ENCODE results near the gene ACACB. TPM values are rescaled to one million over a fixed set of nuclear protein-coding genes. Genes with fewer than 3 reads are reported as not detected.

ACACB gene
- total and polyA plus RNA-seq, 7 experiments from 2014 or later: 3.8 to 58.3 (median 30.9) TPM

DNA sequence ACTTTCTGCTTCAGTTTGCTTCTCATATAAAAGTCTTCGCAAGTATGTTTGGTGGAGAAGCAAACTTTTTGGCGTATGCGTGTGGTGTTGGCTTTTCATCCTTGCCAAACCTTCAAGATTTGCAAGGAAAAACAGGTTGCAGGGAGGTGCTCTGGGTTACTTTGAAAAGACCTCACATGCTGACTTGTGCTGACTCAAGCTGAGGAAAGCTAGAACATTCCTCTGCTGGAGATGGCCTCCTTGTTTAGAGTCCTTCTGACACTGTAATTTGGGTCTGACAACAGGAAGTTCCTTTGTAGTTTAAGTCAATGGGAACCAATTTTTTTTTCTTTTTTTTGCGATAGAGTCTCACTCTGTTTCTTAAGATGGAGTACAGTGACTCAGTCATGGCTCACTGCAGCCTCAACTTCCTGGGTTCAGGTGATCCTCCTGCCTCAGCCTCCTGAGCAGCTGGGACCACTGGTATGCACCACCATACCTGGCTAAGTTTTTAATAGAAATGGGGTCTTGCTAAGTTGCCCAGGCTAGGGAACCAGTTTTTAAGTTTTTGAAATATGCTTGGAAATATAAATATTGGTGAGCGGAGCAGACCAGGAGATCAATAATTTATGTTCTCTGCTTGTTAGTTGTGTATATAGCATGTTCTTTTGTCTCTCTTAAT lies 2.6 kb upstream of the ACACB start:
- Histone ChIP-seq H3K36me3 (ENCODE audit: control insufficient read depth in 2 of 3, insufficient read depth in 3 of 3, low read length in 3 of 3) (peaks cover 0 to 4% (median 0%) of the 10 kb centered on the region in 3 experiments), H3K4me1 (ENCODE audit: control insufficient read depth in 2 of 2, insufficient read depth in 2 of 2, low read length in 2 of 2) (peaks cover 0 to 7% of the 10 kb centered on the region in 2 donors), H3K4me3 (ENCODE audit: low read length) (no peak overlapping the region), H3K9me3 (ENCODE audit: control insufficient read depth in 2 of 3, low read length in 3 of 3) (no peaks in the 10 kb centered on the region), H3K27me3 (ENCODE audit: control insufficient read depth in 2 of 2, insufficient read depth in 2 of 2, low read length in 2 of 2) (no peaks in the 10 kb centered on the region), H3K27ac (ENCODE audit: low read depth, low read length) (no peak overlapping the region)
- no peaks in the 10 kb centered on the region for H3K9me3 Mint-ChIP-seq
- H3K36me3 Mint-ChIP-seq: peaks cover 0 to 15% (median 2%) of the 10 kb centered on the region in 5 donors
- ATAC-seq (no peak), DNase-seq (no peak)
- H3K4me1 Mint-ChIP-seq: peaks cover 5 to 51% (median 40%) of the 10 kb centered on the region in 7 donors
- peak overlapping the region in 8 of 10 donors; percentile 1 to 56 (median 33) for H3K4me3 Mint-ChIP-seq
- POLR2A ChIA-PET: no interaction called here
- CTCF ChIA-PET: no interaction called here
- H3K27ac Mint-ChIP-seq: peak overlapping the region in 6 of 9 donors; percentile 2 to 43 (median 16)
- no peaks in the 10 kb centered on the region for H3K27me3 Mint-ChIP-seq
- intact Hi-C loops (cut with micrococcal nuclease): loop anchor here (2.0 to 5.0 kb wide), 3 partner anchors 39 to 551 kb away; partner anchors contain the start of genes ISCU (in 1 of the 2) and SART3 (in 1 of the 2)

DNA sequence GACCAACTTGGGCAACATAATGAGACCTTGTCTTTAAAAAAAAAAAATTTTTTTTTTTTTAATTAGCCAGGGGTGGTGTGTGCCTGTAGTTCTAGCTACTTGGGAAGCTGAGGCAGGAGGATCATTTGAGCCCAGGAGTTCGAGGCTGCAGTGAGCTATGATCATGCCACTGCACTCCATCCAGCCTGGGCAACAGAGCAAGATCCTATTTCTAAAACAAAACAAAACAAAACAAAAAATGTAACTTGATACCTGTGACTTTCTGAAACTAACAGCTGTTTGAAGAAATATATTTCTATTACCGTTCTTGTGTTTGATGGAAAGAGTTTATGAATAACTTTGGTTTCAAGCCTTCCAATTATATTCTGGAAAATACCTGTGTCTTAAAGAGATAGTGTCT lies 1.7 kb upstream of the ACACB start:
- H3K27ac Mint-ChIP-seq: no peak overlapping the region
- intact Hi-C loops (cut with micrococcal nuclease): loop anchor here (5.0 kb wide), 2 partner anchors 38 to 552 kb away; partner anchors contain the start of genes ISCU (in 1 of the 2) and SART3 (in 1 of the 2)
- CTCF ChIA-PET: no interaction called here
- H3K27me3 Mint-ChIP-seq: no peaks in the 10 kb centered on the region
- peaks cover 5 to 51% (median 40%) of the 10 kb centered on the region in 7 donors for H3K4me1 Mint-ChIP-seq
- peaks cover 0 to 15% (median 0%) of the 10 kb centered on the region in 5 donors for H3K36me3 Mint-ChIP-seq
- DNase-seq (no peak), ATAC-seq (no peak)
- Histone ChIP-seq H3K36me3 (ENCODE audit: control insufficient read depth in 2 of 3, insufficient read depth in 3 of 3, low read length in 3 of 3) (no peaks in the 10 kb centered on the region), H3K4me1 (ENCODE audit: control insufficient read depth in 2 of 2, insufficient read depth in 2 of 2, low read length in 2 of 2) (peaks cover 0 to 7% of the 10 kb centered on the region in 2 donors), H3K27me3 (ENCODE audit: control insufficient read depth in 2 of 2, insufficient read depth in 2 of 2, low read length in 2 of 2) (no peaks in the 10 kb centered on the region), H3K4me3 (ENCODE audit: low read length) (no peak overlapping the region), H3K27ac (ENCODE audit: low read depth, low read length) (no peak overlapping the region), H3K9me3 (ENCODE audit: control insufficient read depth in 2 of 3, low read length in 3 of 3) (no peaks in the 10 kb centered on the region)
- H3K9me3 Mint-ChIP-seq: no peaks in the 10 kb centered on the region
- H3K4me3 Mint-ChIP-seq: peak overlapping the region in 3 of 10 donors; percentile 43 to 62 (median 60)
- POLR2A ChIA-PET: no interaction called here

GRCh38 chr12:109115404-109115757 lies 1.0 kb upstream of the ACACB start:
- Histone ChIP-seq H3K27ac (ENCODE audit: low read depth, low read length) (no peak overlapping the region), H3K27me3 (ENCODE audit: control insufficient read depth in 2 of 2, insufficient read depth in 2 of 2, low read length in 2 of 2) (no peaks in the 10 kb centered on the region), H3K4me1 (ENCODE audit: control insufficient read depth in 2 of 2, insufficient read depth in 2 of 2, low read length in 2 of 2) (peaks cover 0 to 7% of the 10 kb centered on the region in 2 donors), H3K4me3 (ENCODE audit: low read length) (no peak overlapping the region), H3K36me3 (ENCODE audit: control insufficient read depth in 2 of 3, insufficient read depth in 3 of 3, low read length in 3 of 3) (no peaks in the 10 kb centered on the region), H3K9me3 (ENCODE audit: control insufficient read depth in 2 of 3, low read length in 3 of 3) (no peaks in the 10 kb centered on the region)
- CTCF ChIA-PET: no interaction called here
- H3K4me3 Mint-ChIP-seq: peak overlapping the region in 6 of 10 donors; percentile 1 to 70 (median 38)
- no peak overlapping the region for H3K27ac Mint-ChIP-seq
- intact Hi-C loops (cut with micrococcal nuclease): no loop called here
- POLR2A ChIA-PET: no interaction called here
- H3K9me3 Mint-ChIP-seq: no peaks in the 10 kb centered on the region
- ATAC-seq (no peak), DNase-seq (no peak)
- peaks cover 5 to 49% (median 42%) of the 10 kb centered on the region in 7 donors for H3K4me1 Mint-ChIP-seq
- H3K36me3 Mint-ChIP-seq: peaks cover 0 to 15% (median 0%) of the 10 kb centered on the region in 5 donors
- no peaks in the 10 kb centered on the region for H3K27me3 Mint-ChIP-seq

- CTCF ChIA-PET: interaction anchor here (0.6 kb wide), 1 partner anchor 37 kb away, joined by 3 read pairs; no protein-coding TSS in a partner anchor
- Histone ChIP-seq H3K9me3 (ENCODE audit: control insufficient read depth in 2 of 3, low read length in 3 of 3) (no peaks in the 10 kb centered on the region), H3K27ac (ENCODE audit: low read depth, low read length) (no peak overlapping the region), H3K36me3 (ENCODE audit: control insufficient read depth in 2 of 3, insufficient read depth in 3 of 3, low read length in 3 of 3) (no peaks in the 10 kb centered on the region), H3K4me1 (ENCODE audit: control insufficient read depth in 2 of 2, insufficient read depth in 2 of 2, low read length in 2 of 2) (peaks cover 0 to 7% of the 10 kb centered on the region in 2 donors), H3K27me3 (ENCODE audit: control insufficient read depth in 2 of 2, insufficient read depth in 2 of 2, low read length in 2 of 2) (no peaks in the 10 kb centered on the region), H3K4me3 (ENCODE audit: low read length) (no peak overlapping the region)
- no peaks in the 10 kb centered on the region for H3K9me3 Mint-ChIP-seq
- H3K27me3 Mint-ChIP-seq: no peaks in the 10 kb centered on the region
- H3K27ac Mint-ChIP-seq: peak overlapping the region in 1 of 9 donors; percentile 36
- DNase-seq (no peak), ATAC-seq (no peak)
- H3K4me1 Mint-ChIP-seq: peaks cover 3 to 44% (median 40%) of the 10 kb centered on the region in 7 donors
- peaks cover 0 to 15% (median 0%) of the 10 kb centered on the region in 5 donors for H3K36me3 Mint-ChIP-seq
- POLR2A ChIA-PET: interaction anchor here (0.6 kb wide), 1 partner anchor 30 kb away, joined by 3 read pairs; no protein-coding TSS in a partner anchor
- no peak overlapping the region for H3K4me3 Mint-ChIP-seq
- intact Hi-C loops (cut with micrococcal nuclease): no loop called here
Measured at GRCh38 chr12:109116611-109116949, 193 bp downstream of the ACACB start.

- H3K27me3 ChIP-seq (ENCODE audit: control insufficient read depth in 2 of 2, insufficient read depth in 2 of 2, low read length in 2 of 2): no peaks in the 10 kb centered on the region
- no peaks in the 10 kb centered on the region for H3K9me3 ChIP-seq (ENCODE audit: control insufficient read depth in 2 of 3, low read length in 3 of 3)
- intact Hi-C loops (cut with micrococcal nuclease): no loop called here
- no peak overlapping the region for H3K4me3 Mint-ChIP-seq
- no peaks in the 10 kb centered on the region for H3K9me3 Mint-ChIP-seq
- POLR2A ChIA-PET: no interaction called here
- no peak for ATAC-seq
- H3K36me3 Mint-ChIP-seq: peaks cover 0 to 12% (median 0%) of the 10 kb centered on the region in 5 donors
- H3K4me1 ChIP-seq (ENCODE audit: control insufficient read depth in 2 of 2, insufficient read depth in 2 of 2, low read length in 2 of 2): peaks cover 0 to 7% of the 10 kb centered on the region in 2 donors
- CTCF ChIA-PET: interaction anchor here (1.6 kb wide), 1 partner anchor 8 kb away, joined by 7 read pairs; no protein-coding TSS in a partner anchor
- no peak overlapping the region for H3K27ac Mint-ChIP-seq
- no peak overlapping the region for H3K4me3 ChIP-seq (ENCODE audit: low read length)
- DNase-seq: no peak
- H3K27ac ChIP-seq (ENCODE audit: low read depth, low read length): no peak overlapping the region
- no peaks in the 10 kb centered on the region for H3K27me3 Mint-ChIP-seq
- H3K4me1 Mint-ChIP-seq: peaks cover 0 to 16% (median 14%) of the 10 kb centered on the region in 7 donors
- no peaks in the 10 kb centered on the region for H3K36me3 ChIP-seq (ENCODE audit: control insufficient read depth in 2 of 3, insufficient read depth in 3 of 3, low read length in 3 of 3)
Measured at GRCh38 chr12:109120095-109120494, 3.7 kb downstream of the ACACB start.

DNA sequence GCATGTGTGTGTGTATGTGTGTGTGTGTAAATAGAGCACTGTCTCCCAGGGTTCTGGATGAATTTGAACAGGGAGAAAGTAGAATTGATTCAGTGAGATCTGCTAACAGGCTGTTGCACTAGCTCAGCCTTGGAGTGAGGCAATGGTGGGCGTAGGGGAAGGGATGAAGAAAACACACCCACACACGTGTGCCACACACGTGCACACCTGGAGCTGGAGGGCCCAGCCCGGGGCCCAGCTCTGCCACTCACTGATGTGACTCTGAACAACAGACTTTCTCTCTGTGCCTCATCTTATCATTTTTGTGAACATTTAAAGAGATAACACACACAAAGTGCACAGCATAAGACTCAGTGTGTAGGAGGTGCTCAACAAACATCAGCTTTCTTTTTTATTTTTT lies 4.2 kb downstream of the ACACB start:
- peaks cover 0 to 12% (median 9%) of the 10 kb centered on the region in 7 donors for H3K4me1 Mint-ChIP-seq
- ChIA-PET POLR2A (no interaction called here), CTCF (interaction anchor here (1.6 kb wide), 1 partner anchor 9 kb away, joined by 7 read pairs; no protein-coding TSS in a partner anchor)
- intact Hi-C loops (cut with micrococcal nuclease): no loop called here
- peaks cover 0 to 6% of the 10 kb centered on the region in 2 donors for H3K4me1 ChIP-seq (ENCODE audit: control insufficient read depth in 2 of 2, insufficient read depth in 2 of 2, low read length in 2 of 2)
- ATAC-seq (no peak), DNase-seq (no peak)
- no peaks in the 10 kb centered on the region for H3K27me3 Mint-ChIP-seq
- H3K9me3 ChIP-seq (ENCODE audit: control insufficient read depth in 2 of 3, low read length in 3 of 3): no peaks in the 10 kb centered on the region
- H3K27ac Mint-ChIP-seq: no peak overlapping the region
- no peak overlapping the region for H3K4me3 Mint-ChIP-seq
- no peak overlapping the region for H3K4me3 ChIP-seq (ENCODE audit: low read length)
- H3K27me3 ChIP-seq (ENCODE audit: control insufficient read depth in 2 of 2, insufficient read depth in 2 of 2, low read length in 2 of 2): no peaks in the 10 kb centered on the region
- H3K27ac ChIP-seq (ENCODE audit: low read depth, low read length): no peak overlapping the region
- H3K36me3 Mint-ChIP-seq: peaks cover 0 to 17% (median 0%) of the 10 kb centered on the region in 5 donors
- H3K36me3 ChIP-seq (ENCODE audit: control insufficient read depth in 2 of 3, insufficient read depth in 3 of 3, low read length in 3 of 3): no peaks in the 10 kb centered on the region
- no peaks in the 10 kb centered on the region for H3K9me3 Mint-ChIP-seq
